ENCODE data around the gene RBMS1. TPM values are rescaled to one million over a fixed set of nuclear protein-coding genes. Genes with fewer than 3 reads are reported as not detected.

Gene RBMS1
- total RNA-seq, 1 experiment from 2014 or later = 65.4 TPM

GRCh38 chr2:160381425-160381951, 112.1 kb downstream of the RBMS1 start:
- Mint-ChIP-seq H3K27me3 (ENCODE audit: insufficient read depth, unreplicated experiment) (no peaks in the 10 kb centered on the region), H3K27ac (ENCODE audit: low read depth, unreplicated experiment) (peak overlapping the region; percentile 59), H3K36me3 (ENCODE audit: insufficient read depth, unreplicated experiment) (peaks cover 6% of the 10 kb centered on the region), H3K4me3 (ENCODE audit: unreplicated experiment) (no peak overlapping the region), H3K9me3 (ENCODE audit: unreplicated experiment) (no peaks in the 10 kb centered on the region), H3K4me1 (ENCODE audit: insufficient read depth, unreplicated experiment) (peaks cover 50% of the 10 kb centered on the region)
- intact Hi-C loops (cut with micrococcal nuclease) = no loop called here
- no TSS peak for BruUV-seq (replicated peaks)
- peak; percentile 53 for DNase-seq (ENCODE audit: unreplicated experiment)
- ChIA-PET POLR2A (interaction anchor here (1.0 to 13.6 kb wide), 9 partner anchors 9 to 171 kb away, joined by 3 to 120 read pairs (median 3); no protein-coding TSS in a partner anchor), CTCF (interaction anchor here (0.7 to 1.2 kb wide), 2 partner anchors 28 to 414 kb away, joined by 3 to 6 read pairs; no protein-coding TSS in a partner anchor)
- TF ChIP-seq CTCF (IDR thresholded peaks at IDR 0.05; ENCODE audit: unreplicated experiment) = no peak

- POLR2A ChIA-PET = interaction anchor here (1.0 to 8.2 kb wide), 7 partner anchors 10 to 170 kb away, joined by 3 to 84 read pairs (median 3); no protein-coding TSS in a partner anchor
- H3K4me3 Mint-ChIP-seq (ENCODE audit: unreplicated experiment) = no peak overlapping the region
Measured at GRCh38 chr2:160380611-160381010, 113.0 kb downstream of the RBMS1 start.

GRCh38 chr2:160380000-160380570, 113.5 kb downstream of the RBMS1 start:
- Mint-ChIP-seq H3K27ac (ENCODE audit: low read depth, unreplicated experiment) (no peak overlapping the region), H3K36me3 (ENCODE audit: insufficient read depth, unreplicated experiment) (peaks cover 6% of the 10 kb centered on the region), H3K4me1 (ENCODE audit: insufficient read depth, unreplicated experiment) (peaks cover 57% of the 10 kb centered on the region), H3K4me3 (ENCODE audit: unreplicated experiment) (no peak overlapping the region), H3K9me3 (ENCODE audit: unreplicated experiment) (no peaks in the 10 kb centered on the region), H3K27me3 (ENCODE audit: insufficient read depth, unreplicated experiment) (no peaks in the 10 kb centered on the region)
- intact Hi-C loops (cut with micrococcal nuclease) = no loop called here
- BruUV-seq (replicated peaks) = no TSS peak
- no peak for DNase-seq (ENCODE audit: unreplicated experiment)
- ChIA-PET CTCF (interaction anchor here (1.2 kb wide), 1 partner anchor 56 kb away, joined by 3 read pairs; no protein-coding TSS in a partner anchor), POLR2A (interaction anchor here (0.7 to 8.2 kb wide), 8 partner anchors 9 to 197 kb away, joined by 3 to 84 read pairs (median 3); no protein-coding TSS in a partner anchor)
- TF ChIP-seq CTCF (IDR thresholded peaks at IDR 0.05; ENCODE audit: unreplicated experiment) = no peak

More at GRCh38 chr2:160380611-160381010, 113.0 kb downstream of the RBMS1 start:
- BruUV-seq (replicated peaks) = no TSS peak
- intact Hi-C loops (cut with micrococcal nuclease) = no loop called here
- TF ChIP-seq CTCF (IDR thresholded peaks at IDR 0.05; ENCODE audit: unreplicated experiment) = no peak
- Mint-ChIP-seq H3K9me3 (ENCODE audit: unreplicated experiment) (no peaks in the 10 kb centered on the region), H3K4me1 (ENCODE audit: insufficient read depth, unreplicated experiment) (peaks cover 54% of the 10 kb centered on the region), H3K27ac (ENCODE audit: low read depth, unreplicated experiment) (no peak overlapping the region), H3K36me3 (ENCODE audit: insufficient read depth, unreplicated experiment) (peaks cover 6% of the 10 kb centered on the region), H3K27me3 (ENCODE audit: insufficient read depth, unreplicated experiment) (no peaks in the 10 kb centered on the region)
- DNase-seq (ENCODE audit: unreplicated experiment) = no peak
- CTCF ChIA-PET = interaction anchor here (0.7 to 1.2 kb wide), 3 partner anchors 27 to 413 kb away, joined by 3 to 6 read pairs (median 3); no protein-coding TSS in a partner anchor

GRCh38 chr2:160379399-160379798, 114.2 kb downstream of the RBMS1 start:
- peak overlapping the region; percentile 36 for H3K27ac Mint-ChIP-seq (ENCODE audit: low read depth, unreplicated experiment)
- H3K36me3 Mint-ChIP-seq (ENCODE audit: insufficient read depth, unreplicated experiment) = peaks cover 7% of the 10 kb centered on the region
- TF ChIP-seq CTCF (IDR thresholded peaks at IDR 0.05; ENCODE audit: unreplicated experiment) = no peak
- peak overlapping the region; percentile 52 for H3K4me3 Mint-ChIP-seq (ENCODE audit: unreplicated experiment)
- DNase-seq (ENCODE audit: unreplicated experiment) = peak; percentile 89
- intact Hi-C loops (cut with micrococcal nuclease) = no loop called here
- no TSS peak for BruUV-seq (replicated peaks)
- H3K9me3 Mint-ChIP-seq (ENCODE audit: unreplicated experiment) = peaks cover under 1% of the 10 kb centered on the region
- ChIA-PET CTCF (interaction anchor here (0.6 to 1.2 kb wide), 3 partner anchors 50 to 1866 kb away, joined by 3 to 4 read pairs (median 4); no protein-coding TSS in a partner anchor), POLR2A (interaction anchor here (0.5 to 8.2 kb wide), 6 partner anchors 8 to 578 kb away, joined by 3 to 84 read pairs (median 4); no protein-coding TSS in a partner anchor)
- H3K4me1 Mint-ChIP-seq (ENCODE audit: insufficient read depth, unreplicated experiment) = peaks cover 52% of the 10 kb centered on the region
- H3K27me3 Mint-ChIP-seq (ENCODE audit: insufficient read depth, unreplicated experiment) = no peaks in the 10 kb centered on the region
